ENCODE data around the gene TMEM259. TPM values are rescaled to one million over a fixed set of nuclear protein-coding genes. Genes with fewer than 3 reads are reported as not detected.
A peak's percentile ranks its signal among the peaks of the same experiment; 100 is the strongest.

TMEM259 gene
- total and polyA plus RNA-seq, 9 of the 15 experiments (the other 6 are each of a cell fraction or from before 2014, with no cell fraction given): 0.52 to 231 (median 63.6) TPM

DNA sequence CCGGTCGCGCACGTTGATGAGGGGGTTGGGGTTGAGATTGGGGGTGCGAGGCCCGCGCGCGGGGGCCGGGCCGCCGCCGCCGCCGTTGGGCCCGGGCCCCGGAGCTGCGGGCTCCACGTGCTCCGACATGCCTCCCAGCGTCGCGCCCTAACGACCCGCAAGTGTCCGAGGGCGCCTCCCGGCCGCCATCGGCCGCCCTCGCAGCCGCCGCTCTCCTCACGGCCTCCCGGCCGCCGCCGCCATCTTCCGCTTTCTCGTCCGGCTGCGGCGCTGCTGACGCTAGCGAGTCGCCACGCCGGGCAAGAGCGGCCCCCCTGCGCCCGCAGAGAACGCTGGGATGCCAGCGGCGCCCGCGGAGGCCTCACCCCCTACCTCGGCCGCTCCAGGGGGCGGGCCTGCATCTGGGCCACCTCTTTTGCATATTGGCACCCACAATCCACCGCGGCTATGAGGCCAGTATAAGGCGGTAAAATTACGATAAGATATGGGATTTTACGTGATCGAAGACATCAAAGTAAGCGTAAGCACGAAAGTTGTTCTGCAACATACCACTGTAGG is at the start of gene TMEM259 (continued):
- peak; percentile 41; the same call in 1 of the 2 replicates for TF ChIP-seq CREB3L1 (IDR thresholded peaks at IDR 0.05; ENCODE audit: borderline replicate concordance, low read depth)
- TF ChIP-seq, protein P1, sequence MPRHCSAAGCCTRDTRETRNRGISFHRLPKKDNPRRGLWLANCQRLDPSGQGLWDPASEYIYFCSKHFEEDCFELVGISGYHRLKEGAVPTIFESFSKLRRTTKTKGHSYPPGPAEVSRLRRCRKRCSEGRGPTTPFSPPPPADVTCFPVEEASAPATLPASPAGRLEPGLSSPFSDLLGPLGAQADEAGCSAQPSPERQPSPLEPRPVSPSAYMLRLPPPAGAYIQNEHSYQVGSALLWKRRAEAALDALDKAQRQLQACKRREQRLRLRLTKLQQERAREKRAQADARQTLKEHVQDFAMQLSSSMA (CRISPR knock-in tag; IDR thresholded peaks at IDR 0.05): peak; percentile 75; the same call in 1 of the 2 replicates
- TF ChIP-seq, protein P2, sequence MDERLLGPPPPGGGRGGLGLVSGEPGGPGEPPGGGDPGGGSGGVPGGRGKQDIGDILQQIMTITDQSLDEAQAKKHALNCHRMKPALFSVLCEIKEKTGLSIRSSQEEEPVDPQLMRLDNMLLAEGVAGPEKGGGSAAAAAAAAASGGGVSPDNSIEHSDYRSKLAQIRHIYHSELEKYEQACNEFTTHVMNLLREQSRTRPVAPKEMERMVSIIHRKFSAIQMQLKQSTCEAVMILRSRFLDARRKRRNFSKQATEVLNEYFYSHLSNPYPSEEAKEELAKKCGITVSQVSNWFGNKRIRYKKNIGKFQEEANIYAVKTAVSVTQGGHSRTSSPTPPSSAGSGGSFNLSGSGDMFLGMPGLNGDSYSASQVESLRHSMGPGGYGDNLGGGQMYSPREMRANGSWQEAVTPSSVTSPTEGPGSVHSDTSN (CRISPR knock-in tag; IDR thresholded peaks at IDR 0.05; ENCODE audit: low read depth): no peak
- TF ChIP-seq, protein P2 (tag; conservative IDR thresholded peaks at IDR 0.05; ENCODE audit: low read depth): no peak
- peak; percentile 34; the same call in 1 of the 2 replicates for TF ChIP-seq ELF1 (tag; IDR thresholded peaks at IDR 0.05)
- TF ChIP-seq, protein P3, sequence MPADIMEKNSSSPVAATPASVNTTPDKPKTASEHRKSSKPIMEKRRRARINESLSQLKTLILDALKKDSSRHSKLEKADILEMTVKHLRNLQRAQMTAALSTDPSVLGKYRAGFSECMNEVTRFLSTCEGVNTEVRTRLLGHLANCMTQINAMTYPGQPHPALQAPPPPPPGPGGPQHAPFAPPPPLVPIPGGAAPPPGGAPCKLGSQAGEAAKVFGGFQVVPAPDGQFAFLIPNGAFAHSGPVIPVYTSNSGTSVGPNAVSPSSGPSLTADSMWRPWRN (IDR thresholded peaks at IDR 0.05; ENCODE audit: low read depth): no peak
- TF ChIP-seq SP2 (IDR thresholded peaks at IDR 0.05; ENCODE audit: extremely low read depth, low read depth, low read length, poor library complexity, severe bottlenecking): peak; percentile 88
- peak; percentile 78; the same call in 1 of the 2 replicates for TF ChIP-seq PHF8 (IDR thresholded peaks at IDR 0.05; ENCODE audit: borderline replicate concordance, low read length)
- no peak for TF ChIP-seq RFX7 (CRISPR knock-in tag; IDR thresholded peaks at IDR 0.05)
- TF ChIP-seq NELFE (IDR thresholded peaks at IDR 0.05; ENCODE audit: insufficient read depth, insufficient read length): no peak
- no peak for TF ChIP-seq ZBTB40 (IDR thresholded peaks at IDR 0.05)
- no peak for TF ChIP-seq ZBTB40 (CRISPR knock-in tag; IDR thresholded peaks at IDR 0.05)
